GM12878 (cell line): ENCODE results near the gene INPP4B. TPM values are rescaled to one million over a fixed set of nuclear protein-coding genes. Genes with fewer than 3 reads are reported as not detected.

Experiments
- ATAC-seq: fragments of 200-7000 bp; cut with Tn5 transposase; 3 replicates; pipeline ENCODE4 v1.9.1; 2020; ENCODE audit warnings: mild to moderate bottlenecking, moderate library complexity
- BruUV-seq: library from RNA; stranded (reverse); fragments of 400-500 nt; replicated peaks from 2 replicates; lab custom pipeline; 2021; lab: Mats Ljungman, UMichigan
- CTCF ChIA-PET: fragments of 300-600 bp; sonication (Branson Sonifier 250); formaldehyde crosslinking; extraction: SDS; loops from one replicate; lab custom pipeline; 2021; ENCODE audit warnings: inconsistent platforms; lab: Yijun Ruan, JAX
- POLR2A ChIA-PET: fragments of 350-600 bp; formaldehyde crosslinking; extraction: SDS; loops from one replicate; lab custom pipeline; 2021; ENCODE audit warnings: inconsistent platforms; lab: Charles Lee
- RAD21 ChIA-PET: fragments of 300-600 bp; sonication (Branson Sonifier 250); formaldehyde crosslinking; loops from one replicate; lab custom pipeline; 2023; ENCODE audit warnings: antibody characterized with exemption; ENCODE audit not compliant: unreplicated experiment; lab: Charles Lee
- SMC1A ChIA-PET: fragments of 300-600 bp; sonication (Branson Sonifier 250); formaldehyde crosslinking; loops from one replicate; lab custom pipeline; 2023; ENCODE audit not compliant: unreplicated experiment, uncharacterized antibody; lab: Charles Lee
- DNase-seq: peaks from one replicate; pipeline ENCODE4 v3.0.0-alpha.2; 2011; ENCODE audit warnings: low read depth, low spot score
- FAIRE-seq: peaks from 3 replicates; lab custom pipeline; 2011; peaks lifted over from hg19 to GRCh38; lab: Jason Lieb, UNC
- H2AFZ ChIP-seq: 2 replicates; pipeline ENCODE4 v1.6.0; 2011; ENCODE audit warnings: low read depth, low read length, control low read depth; ENCODE audit not compliant: control insufficient read depth
- H3K27ac ChIP-seq: 2 replicates; pipeline ENCODE4 v1.5.1; 2011; ENCODE audit warnings: control low read depth; ENCODE audit not compliant: control insufficient read depth, insufficient read depth
- H3K27me3 ChIP-seq, 2 experiments: replicated peaks in 1 of 2; 2 replicates each; pipeline versions ENCODE4 v1.6.0 to v1.6.1; 2011; ENCODE audit warnings: low read length in 1 of 2; ENCODE audit not compliant: control insufficient read depth in 2 of 2, insufficient read depth in 2 of 2
- H3K36me3 ChIP-seq, 2 experiments: 2 replicates each; pipeline ENCODE4 v1.5.1; 2011; ENCODE audit warnings: low read length in 1 of 2; ENCODE audit not compliant: control insufficient read depth in 2 of 2, insufficient read depth in 2 of 2
- H3K4me1 ChIP-seq: 2 replicates; pipeline ENCODE4 v1.6.1; 2011; ENCODE audit warnings: mild to moderate bottlenecking, low read length, moderate library complexity, mixed read lengths; ENCODE audit not compliant: control insufficient read depth, insufficient read depth
- H3K4me2 ChIP-seq: 2 replicates; pipeline ENCODE4 v1.6.0; 2011; ENCODE audit warnings: control low read depth; ENCODE audit not compliant: control insufficient read depth, insufficient read depth
- H3K4me3 ChIP-seq: fragments of 200-600 bp; sonication (generic); 2 replicates; pipeline ENCODE4 v1.5.1; 2016
- H3K79me2 ChIP-seq: 2 replicates; pipeline ENCODE4 v1.6.0; 2011; ENCODE audit warnings: low read length; ENCODE audit not compliant: control insufficient read depth, insufficient read depth
- H3K9ac ChIP-seq: 2 replicates; pipeline ENCODE4 v1.8.0; 2011; ENCODE audit warnings: low read length, control low read depth, mixed read lengths; ENCODE audit not compliant: control insufficient read depth, insufficient read depth
- H3K9me3 ChIP-seq: replicated peaks from 3 replicates; pipeline ENCODE4 v1.5.1; 2011; ENCODE audit warnings: mild to moderate bottlenecking, low read length; ENCODE audit not compliant: control insufficient read depth, insufficient read depth
- H4K20me1 ChIP-seq: 2 replicates; pipeline ENCODE4 v1.6.0; 2011; ENCODE audit not compliant: control insufficient read depth, insufficient read depth
- HDAC2 ChIP-seq: fragments of 200-600 bp; sonication (generic); IDR thresholded peaks from 2 replicates; pipeline ENCODE4 v1.6.1; 2017
- HDGF ChIP-seq: fragments of 450-650 bp; IDR thresholded peaks from 2 replicates; pipeline ENCODE4 v1.6.1; 2016; ENCODE audit warnings: antibody characterized with exemption
- KLF5 ChIP-seq: fragments of 450-650 bp; IDR thresholded peaks from 2 replicates; pipeline ENCODE4 v1.6.1; 2014; ENCODE audit warnings: mild to moderate bottlenecking; ENCODE audit not compliant: partially characterized antibody
- MAX ChIP-seq: IDR thresholded peaks from 2 replicates; pipeline ENCODE4 v1.6.1; 2012; ENCODE audit warnings: low read depth, low read length, improper control_type of control experiment
- MLLT1 ChIP-seq: fragments of 450-650 bp; IDR thresholded peaks from 2 replicates; pipeline ENCODE4 v1.6.1; 2016; ENCODE audit warnings: mild to moderate bottlenecking
- POLR2AphosphoS2 ChIP-seq: IDR thresholded peaks from 2 replicates; pipeline ENCODE4 v1.6.1; 2011; ENCODE audit warnings: low read depth, mild to moderate bottlenecking, low read length, improper control_type of control experiment, moderate library complexity
- SMARCA5 ChIP-seq: fragments of 450-650 bp; IDR thresholded peaks from 2 replicates; pipeline ENCODE4 v1.6.1; 2017; ENCODE audit warnings: mild to moderate bottlenecking
- ZNF687 ChIP-seq: fragments of 450-650 bp; IDR thresholded peaks from 2 replicates; pipeline ENCODE4 v1.6.1; 2017; ENCODE audit warnings: mild to moderate bottlenecking, moderate library complexity
- WGBS: methylation state at CpG from one replicate; pipeline ENCODE4 v1.1.6; 2016; ENCODE audit warnings: low lambda C conversion rate; ENCODE audit not compliant: insufficient replicate concordance, insufficient coverage; ENCODE audit errors: missing lambda C conversion rate; 5-methylcytosine and 5-hydroxymethylcytosine counted together
- in situ Hi-C: fragments of 300-500 bp; cut with MboI; formaldehyde crosslinking; loops from 9 replicates; pipeline ENCODE4 v1.14.3; 2018; ENCODE audit warnings: mixed read lengths
- intact Hi-C: fragments of 100-400 bp; cut with micrococcal nuclease; formaldehyde crosslinking; loops from one replicate; pipeline ENCODE4 v1.14.2; 2022; ENCODE audit not compliant: unreplicated experiment
- polyA plus RNA-seq, 11 experiments: library from polyadenylated mRNA; depleted of rRNA in 4 of 11; unstranded in 6 of 11; stranded (reverse) in 5 of 11; fragments of >200 nt; fragmentation: Nextera tagmentation in 4 of 11; fragmentation: Illumina TruSeq in 1 of 11; extraction: Ambion mirVana in 4 of 11; extraction: Trizol in 1 of 11; gene quantifications; 1 replicate in 1 of 11; 2 replicates in 10 of 11; pipeline versions ENCODE4 v1.2.1 to v1.2.3, GENCODE V29; 2011 to 2016; ENCODE audit warnings: inconsistent platforms in 2 of 11, missing spikeins in 2 of 11, low read depth in 1 of 11
- total RNA-seq, 4 experiments: library from RNA; depleted of rRNA in 3 of 4; stranded (reverse); fragments of >200 nt in 3 of 4; fragmentation: Illumina TruSeq in 1 of 4; extraction: Trizol in 1 of 4; gene quantifications; 2 replicates each; pipeline versions ENCODE4 v1.2.1 to v1.2.3, GENCODE V29; 2013 to 2021

The INPP4B gene
- total and polyA plus RNA-seq, 10 of the 15 experiments (the other 5 are each of a cell fraction or from before 2014, with no cell fraction given): 0.53 to 11.2 (median 0.95) TPM

GRCh38 chr4:142419712-142420111 is 426.4 kb downstream of the INPP4B start:
- no peak overlapping the region for H3K4me2 ChIP-seq
- CTCF ChIA-PET: interaction anchor here (2.4 kb wide), 1 partner anchor 11 kb away, joined by 11 read pairs; no protein-coding TSS in a partner anchor
- no peak for FAIRE-seq
- RAD21 ChIA-PET: no interaction called here
- POLR2A ChIA-PET: interaction anchor here (0.6 kb wide), 1 partner anchor 91 kb away, joined by 3 read pairs; no protein-coding TSS in a partner anchor
- no peaks in the 10 kb centered on the region for H3K9me3 ChIP-seq
- H3K79me2 ChIP-seq: no peaks in the 10 kb centered on the region
- WGBS: 5% methylated on average over 1 of the region's 1 CpG
- in situ Hi-C loops (no loop called here), intact Hi-C loops (no loop called here)
- H4K20me1 ChIP-seq: no peaks in the 10 kb centered on the region
- no peak overlapping the region for H2AFZ ChIP-seq
- no peaks in the 10 kb centered on the region for H3K4me1 ChIP-seq
- H3K27ac ChIP-seq: no peak overlapping the region
- no peak overlapping the region for H3K4me3 ChIP-seq
- no TSS peak for BruUV-seq
- TF ChIP-seq HDAC2 (no peak), SMARCA5 (no peak), POLR2AphosphoS2 (no peak), MAX (no peak), KLF5 (no peak), HDGF (no peak), MLLT1 (no peak), ZNF687 (no peak)
- no peaks in the 10 kb centered on the region; a peak in 1 of 4 replicates for H3K27me3 ChIP-seq
- ATAC-seq: no peak
- SMC1A ChIA-PET: interaction anchor here (0.9 to 10.2 kb wide), 3 partner anchors 11 to 19 kb away, joined by 3 to 86 read pairs (median 3); no protein-coding TSS in a partner anchor
- DNase-seq: no peak
- no peaks in the 10 kb centered on the region for H3K36me3 ChIP-seq
- no peak overlapping the region for H3K9ac ChIP-seq
